RPMI8226 (cell line): ENCODE measurements around the gene AFF2.

Experiments
- DNase-seq: peaks from one replicate; pipeline ENCODE4 v3.0.0-alpha.2; 2015

Gene AFF2

DNA sequence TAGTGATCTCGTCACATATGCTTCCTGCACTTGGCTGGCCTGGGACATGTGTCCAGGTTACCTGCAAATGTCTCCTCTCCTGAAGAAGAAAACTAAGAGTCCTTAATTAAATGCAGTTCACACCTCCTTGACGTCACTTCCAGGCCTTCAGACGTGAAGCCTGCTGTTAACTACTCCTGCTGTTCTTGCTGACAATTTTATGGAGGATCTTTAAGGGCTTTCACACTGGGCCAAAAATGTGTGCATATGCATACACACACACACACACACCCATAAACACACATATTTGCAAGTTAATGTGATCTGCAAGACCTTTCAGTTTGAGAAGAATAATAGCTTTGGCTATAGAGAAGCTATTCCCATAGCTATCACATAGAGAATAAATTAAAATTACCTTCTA is 267.9 kb downstream of the AFF2 start:
- DNase-seq: no peak

DNA sequence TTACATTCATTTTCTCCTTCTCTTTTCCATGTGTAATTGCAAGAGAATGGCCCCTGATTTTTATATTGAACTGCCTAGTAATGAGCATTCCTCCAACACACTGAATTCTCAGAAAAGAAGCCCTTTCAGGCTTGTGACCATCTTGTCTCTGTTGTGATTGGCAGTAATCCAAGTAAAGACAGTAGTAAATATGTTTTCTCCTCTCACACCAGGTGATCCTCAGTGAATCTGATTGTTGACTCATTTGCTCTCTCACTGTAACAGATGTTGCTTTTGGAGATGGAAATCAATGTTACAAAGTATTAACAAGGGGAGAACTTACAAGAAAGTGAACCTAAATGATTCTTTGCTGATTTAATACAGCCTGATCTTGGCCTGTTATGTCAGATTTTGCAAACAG is 271.0 kb downstream of the AFF2 start:
- DNase-seq: no peak

GRCh38 chrX:148774276-148774675 is 273.9 kb downstream of the AFF2 start:
- no peak for DNase-seq

- DNase-seq: no peak
Observed at GRCh38 chrX:148784137-148784536, 283.7 kb downstream of the AFF2 start.

DNA sequence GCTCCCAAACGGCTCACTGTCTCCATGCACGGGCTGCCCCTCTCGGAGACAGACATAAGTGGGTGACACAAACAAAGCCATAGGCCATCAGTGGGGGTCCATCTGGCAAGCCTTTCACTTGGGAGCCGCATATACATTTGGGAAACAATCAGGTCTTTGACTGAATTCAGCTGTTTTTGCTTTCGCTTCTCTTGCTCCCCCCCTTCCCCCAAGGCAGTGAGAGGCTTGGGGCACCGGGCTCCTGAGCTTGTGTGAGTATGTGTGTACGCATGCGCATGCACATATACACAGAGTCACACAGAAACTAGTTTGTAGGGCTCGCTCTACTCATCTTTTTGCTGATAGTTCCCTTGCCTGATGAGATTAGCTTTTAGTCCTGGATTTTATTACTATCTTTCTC is 284.4 kb downstream of the AFF2 start:
- DNase-seq: peak; percentile 3

GRCh38 chrX:148785256-148785655 is 284.8 kb downstream of the AFF2 start:
- no peak for DNase-seq

- DNase-seq: no peak
Observed at GRCh38 chrX:148788449-148788848, 288.0 kb downstream of the AFF2 start.

DNA sequence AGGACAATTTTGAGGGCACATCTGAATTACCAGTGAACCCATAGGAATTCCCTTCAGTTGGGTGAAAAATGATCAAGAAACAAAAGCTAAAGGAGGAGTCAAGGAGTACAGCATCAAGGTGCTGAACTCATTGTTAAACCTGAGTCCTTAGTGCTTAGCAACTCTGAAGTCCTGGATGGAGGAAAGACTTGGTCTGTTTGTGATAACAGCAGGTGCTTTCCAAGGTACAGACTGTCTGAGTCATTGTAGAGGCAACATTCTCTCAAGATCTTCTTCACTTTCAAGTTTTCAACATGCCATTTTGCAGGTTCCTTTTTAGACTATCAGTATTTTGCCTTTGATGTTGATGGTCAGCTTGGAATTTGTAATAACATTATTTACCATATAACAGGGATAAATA is 293.9 kb downstream of the AFF2 start:
- no peak for DNase-seq

DNA sequence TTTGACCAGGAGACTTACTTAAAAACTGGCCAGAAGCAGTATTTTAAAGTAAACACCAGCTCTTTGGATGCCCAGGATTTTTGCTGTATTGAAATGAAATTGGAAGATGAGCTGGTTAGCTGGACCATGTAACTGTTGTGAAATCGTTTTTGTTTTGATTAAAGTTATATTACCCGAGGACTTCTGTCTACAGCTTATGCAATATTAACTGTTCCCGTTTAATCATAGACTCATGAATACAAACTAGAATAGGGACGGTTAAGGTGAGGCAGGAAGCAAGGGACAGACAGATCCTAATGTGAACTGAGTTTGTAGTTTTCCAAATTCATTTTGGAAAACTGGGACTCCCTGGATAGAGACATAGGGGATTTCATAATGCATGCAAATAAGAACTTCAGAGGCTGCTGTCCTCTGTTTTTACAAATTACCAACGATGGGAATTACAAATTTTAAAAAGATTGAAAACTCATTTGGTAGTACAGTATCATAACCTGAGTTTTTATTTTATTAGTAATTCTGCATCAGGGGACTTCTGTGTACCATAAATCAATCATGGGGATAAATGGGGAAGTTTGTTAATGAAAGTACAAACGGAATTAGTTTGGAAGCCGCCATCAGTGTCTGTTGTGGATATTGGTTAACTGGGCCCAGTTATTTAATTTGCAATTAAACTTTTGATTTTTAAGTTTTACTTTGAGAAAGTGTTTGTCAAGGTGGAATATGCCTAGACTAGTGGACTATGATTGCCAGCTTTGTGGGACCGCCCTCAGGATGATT is 304.4 kb downstream of the AFF2 start:
- DNase-seq: no peak

- DNase-seq: no peak
Observed at GRCh38 chrX:148806145-148806870, 305.9 kb downstream of the AFF2 start.

- no peak for DNase-seq
Observed at GRCh38 chrX:148808833-148809232, 308.4 kb downstream of the AFF2 start.

DNA sequence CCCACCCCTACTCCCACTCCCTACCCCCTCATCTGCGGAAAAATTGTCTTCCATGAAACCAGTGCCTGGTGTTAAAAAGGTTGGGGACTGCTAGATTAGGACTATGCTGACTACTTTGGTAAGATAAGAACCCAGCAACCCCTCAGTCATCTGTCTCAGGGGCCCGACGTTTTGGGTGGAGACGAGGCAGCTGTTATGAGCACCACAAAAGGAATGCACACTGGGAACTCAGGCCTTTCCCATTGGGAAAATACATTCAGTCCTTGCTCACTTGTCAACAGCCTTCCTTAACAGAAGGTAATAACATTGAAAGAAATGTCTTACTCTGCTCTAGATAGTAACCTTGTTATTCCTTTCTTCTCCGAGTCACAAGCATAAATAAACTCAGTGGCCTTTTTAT is 310.8 kb downstream of the AFF2 start:
- DNase-seq: no peak

- DNase-seq: no peak
Observed at GRCh38 chrX:148813422-148813821, 313.0 kb downstream of the AFF2 start.

GRCh38 chrX:148813967-148814366 is 313.6 kb downstream of the AFF2 start:
- no peak for DNase-seq

DNA sequence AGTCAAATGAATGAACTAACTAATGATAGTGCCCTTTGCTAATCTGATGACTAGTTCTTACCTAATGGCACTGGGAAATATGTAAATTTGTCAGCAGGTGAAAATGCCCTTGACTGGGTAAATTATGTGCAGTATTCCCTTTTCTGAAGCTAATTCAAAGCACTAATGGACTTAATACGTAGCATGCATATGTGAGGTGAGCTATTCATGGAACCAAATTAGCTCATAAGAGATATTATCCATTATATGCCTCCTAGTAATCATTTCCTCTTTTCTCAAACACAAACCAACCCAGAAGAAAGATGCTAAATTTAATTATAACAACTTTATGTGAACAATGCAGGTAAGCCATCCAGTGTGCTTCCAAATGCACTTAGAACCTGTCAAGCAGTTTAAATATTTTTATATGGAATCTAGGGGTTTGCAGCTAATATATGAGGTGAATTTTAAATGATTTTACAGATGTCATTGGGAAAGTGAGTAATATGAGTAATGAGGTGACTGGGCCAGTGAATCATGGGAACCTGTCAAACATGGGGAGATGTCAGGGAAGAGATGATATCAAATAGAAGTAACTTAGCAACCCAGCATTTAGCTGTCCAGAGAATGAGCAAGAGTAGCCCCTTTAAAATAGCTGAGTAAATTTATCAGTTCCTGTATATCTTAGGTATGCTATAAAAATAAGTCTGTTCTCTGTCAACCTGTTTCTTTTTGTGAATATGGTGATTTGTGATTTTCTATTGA is 315.0 kb downstream of the AFF2 start:
- no peak for DNase-seq

DNA sequence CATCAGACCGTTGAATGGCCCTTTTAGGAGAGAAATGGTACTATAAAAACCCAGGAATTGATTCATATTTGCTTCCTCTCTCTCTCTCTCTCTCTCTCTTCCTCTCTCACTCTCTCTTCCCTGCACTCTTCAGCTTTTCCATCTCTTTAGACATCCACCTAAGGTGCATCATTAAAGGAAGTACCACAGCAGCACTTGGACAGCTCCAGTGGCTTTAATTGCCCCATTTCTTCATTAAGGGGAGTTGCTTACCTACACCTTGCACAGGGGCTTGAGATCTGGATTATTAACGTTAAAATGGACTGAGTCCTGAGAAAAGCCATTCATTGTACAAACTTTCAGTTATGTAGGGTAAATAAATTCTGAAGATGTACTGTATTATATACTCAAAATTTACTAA is 323.6 kb downstream of the AFF2 start:
- no peak for DNase-seq

GRCh38 chrX:148825696-148826095 is 325.3 kb downstream of the AFF2 start:
- no peak for DNase-seq

- no peak for DNase-seq
Observed at GRCh38 chrX:148836741-148837140, 336.3 kb downstream of the AFF2 start.

GRCh38 chrX:148850631-148851030 is 350.2 kb downstream of the AFF2 start:
- no peak for DNase-seq

DNA sequence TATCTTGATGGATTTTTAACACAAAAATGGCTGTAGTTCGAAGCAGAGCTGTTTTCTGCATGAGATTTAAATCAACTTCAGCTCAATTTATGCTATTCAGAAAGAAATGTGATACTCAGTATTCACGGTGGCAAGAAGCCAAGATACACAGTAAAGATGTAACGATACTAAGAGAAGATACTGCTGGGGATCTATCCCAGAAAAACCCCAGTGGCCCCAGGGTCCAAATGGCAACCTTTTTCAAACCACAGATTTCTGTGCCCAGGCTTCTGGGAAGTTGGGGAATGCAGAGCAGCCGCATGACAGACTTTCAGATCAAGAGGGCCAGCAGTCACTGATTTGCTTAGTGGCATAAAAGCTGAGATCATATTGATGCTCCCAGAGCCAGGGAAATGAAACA is 353.9 kb downstream of the AFF2 start:
- no peak for DNase-seq

DNA sequence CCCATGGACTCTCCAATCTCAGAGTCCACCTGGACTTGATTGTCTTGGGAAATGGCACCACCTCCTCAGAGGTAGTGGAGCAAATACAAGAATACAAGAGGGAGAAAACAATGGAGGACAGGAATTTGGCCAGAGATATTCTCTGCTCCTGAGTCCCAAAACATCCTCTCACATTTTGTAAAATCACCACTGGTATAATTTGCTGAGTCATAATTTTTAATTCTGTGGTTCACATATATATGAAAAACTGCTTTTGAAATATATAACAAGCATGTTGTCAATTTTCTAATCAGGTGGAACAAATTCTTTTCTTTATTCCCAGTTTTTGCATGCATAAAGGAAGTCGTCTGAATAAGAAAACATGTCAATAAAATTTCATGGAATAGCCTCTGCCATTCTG is 356.1 kb downstream of the AFF2 start:
- DNase-seq: no peak

DNA sequence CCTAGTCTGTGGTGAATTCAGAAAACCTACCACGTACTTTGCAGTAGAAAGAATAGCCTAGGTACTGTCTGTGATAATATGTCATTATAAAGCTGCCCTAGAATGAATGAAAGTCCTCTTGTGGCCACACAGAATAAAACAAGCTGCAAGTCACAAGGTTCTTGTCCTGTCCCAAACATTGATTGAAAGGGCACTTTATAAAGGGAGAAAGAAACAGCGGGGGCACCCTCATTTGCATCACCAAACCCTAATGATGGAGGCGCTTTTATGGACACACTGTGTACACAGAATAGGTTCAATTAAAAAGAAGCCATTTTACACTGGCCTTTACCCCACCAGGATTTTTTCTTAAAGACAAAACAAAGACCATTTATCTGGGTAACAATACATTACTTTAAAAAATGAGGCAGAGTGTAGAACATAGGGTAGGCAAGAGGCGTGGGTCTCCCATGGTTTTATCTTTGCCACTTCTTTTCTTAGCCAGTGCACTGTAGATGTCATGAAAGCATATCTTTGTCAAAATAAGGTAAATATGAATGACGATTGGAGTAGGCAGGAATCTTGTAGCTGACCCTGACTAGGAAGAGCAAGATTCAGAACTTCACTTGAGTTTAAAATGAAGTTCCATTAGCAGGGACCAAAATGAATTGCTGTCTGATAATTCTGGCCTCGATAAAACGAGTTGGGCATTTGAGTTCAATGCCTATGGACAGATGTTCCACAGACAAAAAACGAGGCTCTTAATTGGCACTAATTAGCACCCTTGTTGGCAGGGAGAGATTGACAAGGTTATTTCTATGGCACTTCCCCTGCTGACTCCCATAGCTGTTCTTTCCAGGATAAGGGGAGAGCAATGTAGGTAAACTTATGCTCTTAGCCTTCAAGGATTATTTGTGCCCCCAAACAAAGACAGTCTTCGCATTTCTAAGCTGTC is 365.1 kb downstream of the AFF2 start:
- no peak for DNase-seq

DNA sequence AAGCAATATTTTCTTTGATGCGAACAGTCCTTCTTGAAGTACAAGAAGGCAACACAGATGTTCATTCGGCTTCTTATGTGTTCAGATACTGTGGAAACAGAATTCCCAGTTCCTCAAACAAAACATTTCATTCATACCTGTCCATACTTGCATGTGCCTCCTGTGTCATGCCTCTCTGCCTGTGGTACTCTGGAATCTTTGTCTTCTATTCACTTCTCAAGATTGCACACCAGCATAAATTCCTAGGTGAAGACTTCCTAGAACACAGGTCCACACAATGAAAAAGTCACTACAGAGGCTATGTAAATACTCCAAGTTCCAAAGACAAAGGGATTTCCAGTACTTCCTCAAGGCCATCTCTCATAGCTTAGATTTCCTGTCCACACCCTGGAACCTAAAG is 367.2 kb downstream of the AFF2 start:
- DNase-seq: no peak
